M059J (cell line): Measurements from ENCODE around the gene TGM5. TPM values are rescaled to one million over a fixed set of nuclear protein-coding genes. Genes with fewer than 3 reads are reported as not detected.
"Not testable (repeated sequence)": the region's sequence is repeated elsewhere in the genome, so short reads cannot be mapped to it uniquely, and the experiment has no call there.

Source experiments
- DNase-seq: peaks from one replicate; pipeline ENCODE4 v3.0.0-alpha.2; 2012; ENCODE audit warnings: low read depth
- total RNA-seq: library from RNA; depleted of rRNA; stranded (reverse); fragments of >200 nt; shearing (Covaris generic); gene quantifications from 2 replicates; pipeline ENCODE4 v1.2.3, GENCODE V29; 2014

The TGM5 gene
- total RNA-seq, 1 experiment from 2014 or later: not detected

DNA sequence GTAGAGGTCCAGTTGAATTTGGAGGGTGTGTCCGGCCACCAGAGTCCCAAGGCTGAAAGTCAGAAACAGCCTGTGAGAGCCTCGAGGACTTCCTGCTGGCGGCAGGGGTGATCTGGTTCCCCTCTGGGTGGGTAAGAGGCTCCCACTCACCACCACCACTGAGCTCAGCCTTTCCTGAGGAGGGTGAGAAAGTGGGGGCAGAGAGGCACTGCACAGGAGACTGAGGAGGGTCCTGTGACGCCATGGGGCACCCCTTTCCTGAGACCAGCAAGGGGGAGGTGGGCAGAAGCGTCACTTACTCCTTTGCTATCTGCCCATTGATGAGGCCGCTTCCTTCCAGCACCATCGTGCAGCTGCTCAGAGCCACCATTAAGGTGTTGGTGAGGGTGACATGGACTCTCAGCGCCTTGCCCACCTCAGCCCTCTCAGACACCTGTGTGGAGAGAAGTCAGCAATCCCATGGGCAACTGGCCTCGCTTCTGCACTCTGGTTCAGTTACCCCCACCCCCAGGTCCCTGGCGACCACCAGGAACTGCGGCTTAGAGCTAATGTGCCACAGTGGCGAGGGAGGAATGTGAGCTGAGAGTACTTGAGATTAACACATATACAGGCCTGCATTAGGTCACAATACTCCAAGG is 10.0 kb upstream of the TGM5 start:
- DNase-seq: no peak

DNA sequence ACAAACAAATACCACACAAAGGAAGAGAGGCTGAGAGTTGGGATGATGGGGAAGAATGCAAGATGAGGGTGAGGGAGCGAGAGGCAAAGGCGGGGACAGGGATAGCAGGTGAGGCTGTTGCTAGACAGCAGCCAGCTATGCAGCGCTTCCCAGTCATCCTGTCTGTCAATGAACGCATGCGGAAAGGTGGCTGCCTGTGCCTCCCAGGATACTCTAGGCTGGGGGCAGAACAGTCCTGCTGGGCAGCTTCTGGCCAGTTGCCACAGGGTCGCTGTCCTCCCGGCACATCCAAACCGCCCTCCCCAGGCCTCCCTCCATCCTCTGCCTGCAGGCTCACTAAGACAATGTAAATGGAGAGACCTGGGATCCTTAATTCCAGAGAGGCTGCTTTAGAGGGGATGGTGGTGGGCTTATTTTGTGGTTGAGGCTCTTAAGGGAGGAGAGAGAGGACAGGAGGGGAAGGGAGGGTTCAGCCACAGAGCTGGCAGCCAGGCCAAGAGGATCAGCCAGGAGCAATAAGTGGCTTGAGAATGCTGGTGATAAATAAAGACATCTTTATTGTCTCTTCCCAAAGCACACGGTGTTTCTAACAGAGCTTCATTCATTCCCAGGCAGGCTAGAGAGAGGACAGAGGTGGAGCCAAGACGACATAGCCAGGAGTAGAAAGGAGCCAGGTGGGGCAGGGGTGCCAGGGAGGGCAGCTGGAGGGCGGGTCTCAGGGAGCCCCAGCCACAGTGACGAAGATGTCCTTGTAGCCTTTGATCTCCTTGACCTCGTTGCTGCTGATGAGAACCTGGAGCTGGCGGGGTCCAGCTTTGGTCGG is 9.2 kb upstream of the TGM5 start:
- DNase-seq: no peak

DNA sequence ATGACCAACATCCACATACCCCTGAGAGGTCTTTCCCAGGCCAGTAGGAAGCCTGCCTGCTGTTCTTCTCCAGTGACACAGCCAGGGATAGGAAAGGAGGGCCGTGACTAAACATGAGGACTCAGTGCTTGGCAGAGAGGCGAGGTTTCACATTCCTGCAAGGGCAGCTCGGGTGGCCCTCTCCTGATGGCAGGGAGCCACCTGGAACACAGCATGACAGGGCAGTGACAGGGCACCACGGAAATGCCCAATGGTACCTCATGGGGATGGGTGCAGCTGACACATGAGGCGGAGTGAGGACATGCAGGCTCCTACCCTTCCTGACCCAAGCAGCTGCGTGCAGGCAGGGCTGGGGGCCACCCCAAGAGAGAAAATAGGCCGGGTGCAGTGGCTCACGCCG is 7.4 kb upstream of the TGM5 start:
- DNase-seq: peak; percentile 72

DNA sequence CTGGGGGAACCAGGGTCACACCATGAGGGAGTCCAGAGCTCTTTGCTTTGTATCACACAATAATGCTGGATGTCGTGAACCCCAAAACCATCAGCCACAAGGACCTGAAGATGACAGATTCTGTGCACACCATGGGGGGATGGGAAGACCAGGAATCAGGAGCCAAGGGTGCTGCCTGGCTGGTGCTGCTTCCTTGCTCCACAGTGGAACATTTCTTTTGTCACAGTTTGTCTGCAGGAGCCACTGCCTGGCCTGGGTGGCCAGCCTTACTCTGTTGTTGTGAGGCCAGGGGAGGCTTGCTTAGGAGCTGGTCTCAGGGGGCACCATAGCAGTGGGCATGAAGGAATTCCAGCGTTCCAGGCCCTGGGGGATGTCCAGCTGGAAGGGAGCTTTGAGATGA is 6.5 kb upstream of the TGM5 start:
- DNase-seq: no peak

DNA sequence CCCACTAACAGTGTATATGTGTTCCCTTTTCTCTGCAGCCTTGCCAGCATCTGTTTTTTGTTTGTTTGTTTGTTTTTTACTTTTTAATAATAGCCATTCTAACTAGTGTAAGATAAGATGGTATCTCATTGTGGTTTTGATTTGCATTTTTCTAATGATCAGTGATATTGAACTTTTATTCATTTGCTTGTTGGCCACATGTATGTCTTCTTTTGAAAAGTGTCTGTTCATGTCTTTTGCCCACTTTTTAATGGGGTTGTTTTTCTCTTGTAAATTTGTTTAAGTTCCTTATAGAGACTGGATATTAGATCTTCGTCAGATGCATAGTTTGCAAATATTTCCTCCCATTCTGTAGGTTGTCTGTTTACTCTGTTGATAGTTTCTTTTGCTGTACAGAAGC is 5.2 kb upstream of the TGM5 start:
- DNase-seq: not testable (repeated sequence)

DNA sequence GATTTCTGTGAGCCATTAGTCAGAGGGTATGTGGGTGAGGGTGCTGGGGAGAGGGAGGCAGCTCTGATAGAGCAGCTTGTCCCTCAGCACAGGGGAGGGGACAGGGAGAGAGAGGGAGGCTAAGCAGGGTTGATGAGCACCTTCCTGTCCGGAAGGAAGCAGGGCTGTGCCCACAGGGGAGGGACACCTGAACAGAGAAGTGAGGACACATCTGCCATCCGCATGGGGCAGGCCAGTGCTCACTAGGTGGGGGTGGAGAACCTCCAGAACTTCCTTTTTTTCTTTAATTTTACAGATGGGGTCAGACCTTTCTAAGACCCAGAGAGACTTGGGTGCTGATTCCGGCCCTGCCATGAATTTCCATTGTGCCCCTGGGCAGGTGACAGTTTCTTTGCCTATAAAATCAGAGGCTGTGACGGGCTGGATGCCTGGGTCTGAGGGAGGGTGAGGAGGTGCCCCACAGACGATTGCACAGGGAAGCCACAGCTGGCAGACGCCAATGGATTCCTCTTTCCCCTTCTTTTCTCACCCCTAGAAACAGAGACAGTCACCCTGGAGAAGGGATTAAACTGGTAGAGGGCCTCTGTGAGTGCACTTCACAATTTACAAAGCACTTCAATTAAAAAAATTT is 4.1 kb upstream of the TGM5 start:
- DNase-seq: no peak

DNA sequence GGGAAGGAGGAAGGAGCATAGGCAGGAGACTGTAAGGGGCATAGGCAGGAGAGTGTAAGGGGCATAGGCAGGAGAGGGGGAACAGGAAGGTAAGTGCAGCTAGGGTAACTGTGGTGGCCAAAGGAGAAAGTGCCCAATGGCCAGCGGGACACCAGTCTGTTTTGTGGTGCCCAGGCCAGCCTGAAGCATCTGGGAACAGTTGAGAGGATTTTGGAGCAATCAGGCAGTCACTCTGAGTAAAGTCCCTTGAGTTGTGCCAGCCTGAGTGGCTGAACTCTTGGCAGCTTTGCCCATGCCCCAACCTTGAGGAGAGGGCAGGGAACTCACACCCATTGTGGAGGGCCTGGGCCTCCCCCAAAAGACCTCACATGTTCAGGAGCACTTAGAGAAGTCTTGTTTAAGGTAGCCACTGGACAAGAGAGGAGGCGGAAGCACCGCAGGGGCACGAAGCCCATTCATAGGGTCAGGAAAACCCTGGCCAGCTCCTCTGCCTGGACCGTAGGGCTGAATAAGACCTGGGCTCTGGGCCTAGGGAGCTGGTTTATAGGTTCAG is 3.5 kb upstream of the TGM5 start:
- no peak for DNase-seq

DNA sequence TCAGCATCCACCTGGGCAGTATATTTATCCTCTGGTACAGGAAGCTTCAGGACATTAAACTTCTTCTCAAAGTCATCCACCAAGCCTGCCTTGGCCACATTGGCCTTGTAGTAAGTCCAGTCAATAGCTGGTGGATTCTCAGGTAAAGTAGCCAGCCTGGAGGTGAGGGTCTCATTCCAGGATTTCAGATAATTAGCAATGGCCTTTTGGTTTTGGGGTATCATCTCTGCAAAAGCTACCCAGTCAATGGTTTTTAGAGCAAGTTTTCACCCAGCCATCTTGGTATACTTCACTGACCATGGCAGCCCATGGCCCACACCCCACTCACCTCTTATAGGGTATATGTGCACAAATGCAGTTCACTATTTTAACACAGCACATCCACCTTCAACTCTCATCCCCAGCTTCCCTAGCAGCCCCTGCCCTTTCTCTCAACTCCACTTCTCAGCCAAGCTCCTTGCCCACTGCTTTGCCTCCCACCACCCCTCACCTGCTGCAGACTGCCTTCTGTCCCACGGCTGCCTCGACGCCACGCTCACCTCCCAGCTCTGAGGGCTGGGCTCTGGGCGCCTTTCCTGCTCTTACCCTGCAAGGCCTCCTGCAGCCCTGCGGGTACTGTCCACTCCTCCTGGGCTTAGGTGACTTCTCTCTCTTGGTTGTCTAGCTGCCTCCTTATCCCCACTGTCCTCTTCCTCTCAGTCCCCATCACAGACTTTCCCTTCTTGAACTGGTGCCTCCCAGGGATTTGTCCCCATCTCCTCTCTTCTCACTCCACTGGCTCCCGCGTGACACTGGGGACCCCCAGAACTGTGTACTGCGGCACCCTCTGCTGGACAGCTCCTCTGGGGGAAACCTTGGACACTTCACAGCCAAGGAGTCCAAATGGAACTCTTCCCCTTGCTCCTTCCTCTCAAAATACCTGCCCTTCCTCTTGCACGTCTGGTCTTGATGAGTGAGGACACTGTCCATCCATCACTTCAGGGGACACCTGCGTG is 1.7 kb upstream of the TGM5 start:
- peak; percentile 46 for DNase-seq

DNA sequence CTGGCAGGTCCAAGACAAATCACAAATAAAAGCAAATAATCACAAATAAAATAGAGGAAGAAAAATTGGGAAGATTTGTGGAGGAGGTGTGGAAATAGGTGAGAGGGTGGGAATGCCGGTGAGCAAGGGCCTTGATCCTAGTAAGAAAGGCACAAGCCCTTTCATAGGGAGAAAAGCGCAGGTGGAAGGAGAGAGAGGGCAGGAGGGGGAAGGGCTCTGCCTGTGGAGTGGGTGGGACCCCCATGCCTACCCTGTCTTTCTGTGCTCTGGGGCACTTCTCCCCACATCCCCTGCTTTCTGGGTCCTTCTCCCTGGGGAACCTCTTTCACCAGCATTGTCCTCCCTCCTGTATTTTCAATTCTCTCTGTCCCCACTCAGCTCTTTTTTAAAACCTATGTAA is 711 bp upstream of the TGM5 start:
- DNase-seq: no peak

DNA sequence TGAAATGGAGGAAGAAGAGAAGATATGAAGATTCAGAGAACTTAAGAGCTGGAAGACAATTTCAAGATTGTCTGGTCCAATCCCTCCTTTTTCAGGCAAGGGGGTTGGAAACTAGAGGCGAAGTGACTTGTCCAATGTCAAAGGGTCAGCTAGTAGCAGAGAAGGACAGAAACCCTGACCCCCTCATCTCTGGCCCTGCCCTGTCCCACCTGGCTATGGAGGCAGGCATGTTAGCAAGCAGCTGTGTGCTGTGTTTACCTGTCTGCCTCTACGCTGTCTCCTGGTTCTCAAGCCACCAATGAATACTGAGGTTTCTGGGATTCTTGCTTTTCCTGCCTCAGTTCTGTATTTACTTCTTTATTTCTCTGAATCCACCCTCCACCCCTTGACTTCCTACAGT is 342 bp downstream of the TGM5 start:
- no peak for DNase-seq

DNA sequence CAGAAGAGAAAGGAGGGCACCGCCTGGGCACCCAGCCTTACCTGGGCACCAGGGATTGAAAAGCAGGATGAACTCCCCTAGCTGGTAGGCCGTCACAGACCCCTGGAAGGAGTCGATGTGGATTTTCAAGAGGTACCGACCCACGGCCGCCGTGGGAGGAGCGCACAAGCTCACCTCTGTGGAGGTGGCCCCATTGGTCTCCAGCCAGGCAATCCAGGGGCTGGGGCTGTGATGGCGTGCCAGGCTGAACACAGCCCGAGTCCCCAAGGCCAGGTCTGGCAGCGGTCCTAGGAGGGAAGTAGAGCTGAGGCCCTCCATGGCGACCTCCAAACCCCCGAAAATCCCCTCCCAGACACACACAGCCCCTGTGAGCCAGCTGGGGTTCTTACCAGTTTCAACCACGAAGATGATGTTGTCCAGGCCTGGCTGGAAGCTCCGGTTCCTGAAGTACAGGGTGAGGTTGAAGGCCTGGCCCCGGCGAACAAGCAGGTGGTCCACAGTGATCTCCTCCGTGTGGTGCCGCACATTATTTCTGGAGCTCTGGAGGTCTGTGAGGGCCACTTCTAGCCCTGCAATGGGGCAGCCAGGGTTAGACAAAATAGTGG is 6.6 kb downstream of the TGM5 start:
- DNase-seq: no peak

DNA sequence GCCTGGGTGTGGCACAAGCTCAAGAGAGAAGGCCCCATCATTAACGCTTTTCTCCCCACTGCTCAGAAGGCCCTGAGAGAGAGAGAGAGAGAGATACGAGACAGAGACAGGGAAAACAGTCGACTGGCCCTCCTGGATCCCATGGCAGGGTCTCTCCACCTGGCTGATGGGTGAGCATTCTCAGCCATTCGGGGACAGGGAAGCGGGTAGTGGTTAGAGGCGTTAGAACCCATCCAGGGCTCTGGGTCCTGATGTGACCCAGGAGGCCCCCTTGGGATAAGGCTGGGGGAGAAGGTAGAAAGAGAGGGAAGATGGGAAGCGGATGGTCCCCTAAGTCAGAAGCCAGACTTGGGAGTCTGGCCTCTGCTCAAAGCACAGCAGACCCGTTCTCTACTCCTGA is 7.9 kb downstream of the TGM5 start:
- DNase-seq: no peak

DNA sequence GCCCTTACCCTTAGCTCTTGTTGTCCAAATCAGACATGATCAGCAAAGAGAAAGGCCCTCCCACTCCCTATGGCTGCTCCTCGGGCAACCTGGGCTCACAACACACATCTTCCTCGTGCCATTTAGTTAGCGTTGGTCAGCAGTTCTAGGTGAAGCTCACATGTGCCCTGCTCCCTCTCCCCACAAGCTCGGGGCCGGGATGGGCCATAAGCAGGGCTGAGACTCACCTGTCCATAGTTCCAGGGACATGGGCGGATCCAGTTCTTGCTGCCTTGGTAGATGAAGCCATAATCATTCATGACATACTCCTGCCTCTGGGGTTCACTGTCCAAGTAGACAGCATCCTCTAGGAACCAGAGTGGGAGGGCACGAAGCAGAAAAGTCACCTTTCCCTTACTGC is 10.4 kb downstream of the TGM5 start:
- DNase-seq: no peak

DNA sequence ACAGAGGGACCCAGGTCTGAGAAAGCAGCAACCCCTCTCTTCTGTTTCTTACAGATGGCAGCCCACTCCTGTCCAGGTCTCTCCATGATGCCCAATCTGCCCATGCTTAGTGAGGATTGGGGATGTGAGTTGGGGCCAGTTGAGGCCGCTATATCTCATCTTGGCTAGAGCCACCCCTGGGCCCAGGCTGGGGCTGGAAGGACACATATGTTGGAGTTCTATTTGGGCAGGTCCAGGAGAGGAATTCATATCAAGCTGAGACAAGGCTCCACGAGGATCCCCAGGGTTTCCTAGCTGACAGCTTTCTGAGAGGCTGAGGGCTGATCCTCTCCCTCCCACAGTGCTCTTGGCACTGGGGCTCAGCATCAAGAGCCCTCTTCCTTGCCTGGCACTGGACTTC is 11.4 kb downstream of the TGM5 start:
- DNase-seq: no peak

DNA sequence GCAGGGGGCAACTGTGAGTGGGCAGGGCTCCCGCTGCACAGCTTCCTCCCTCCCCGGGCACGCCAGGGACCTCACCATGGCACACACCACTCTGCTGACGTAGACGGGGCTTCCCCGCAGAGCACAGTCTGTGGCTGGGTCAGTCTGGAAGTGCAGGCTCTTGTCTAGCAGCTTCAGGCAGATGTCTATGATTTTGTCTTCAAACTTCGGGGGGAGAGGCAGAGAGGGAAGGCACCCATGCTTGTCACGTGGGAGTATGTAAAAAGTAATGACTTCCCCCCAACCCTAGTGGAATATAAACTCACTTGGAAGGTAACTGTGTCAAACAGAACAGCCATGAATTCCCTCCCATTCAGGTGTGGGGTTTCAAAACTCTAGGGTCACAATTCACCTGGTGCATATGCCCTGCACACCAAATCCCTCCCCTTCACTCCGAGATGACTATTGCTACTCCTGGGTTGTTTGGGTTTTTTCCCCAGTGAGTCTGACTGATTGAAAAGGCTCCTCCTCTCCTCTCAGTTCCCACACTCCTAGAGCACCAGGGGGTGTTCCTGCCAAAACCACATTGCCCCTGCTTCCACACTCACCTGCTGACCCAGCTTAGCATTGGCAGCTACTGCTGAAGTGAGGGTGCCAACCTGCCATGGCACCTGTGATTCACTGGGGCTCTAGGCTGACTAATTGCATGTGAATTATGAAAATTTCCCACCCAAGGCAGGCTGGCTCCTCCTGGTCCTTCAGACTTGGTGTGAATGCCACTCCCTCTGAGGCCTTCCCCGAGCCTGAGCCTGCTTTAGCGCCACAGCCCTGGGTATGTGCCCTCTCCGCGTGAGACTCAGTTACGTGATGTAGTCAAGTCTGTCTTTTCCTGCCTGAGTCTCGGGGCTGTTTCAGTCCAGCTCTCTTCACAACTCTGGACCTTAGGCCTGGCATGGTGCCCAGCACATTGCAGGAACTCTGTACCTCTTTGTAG is 13.0 kb downstream of the TGM5 start:
- peak; percentile 91 for DNase-seq

DNA sequence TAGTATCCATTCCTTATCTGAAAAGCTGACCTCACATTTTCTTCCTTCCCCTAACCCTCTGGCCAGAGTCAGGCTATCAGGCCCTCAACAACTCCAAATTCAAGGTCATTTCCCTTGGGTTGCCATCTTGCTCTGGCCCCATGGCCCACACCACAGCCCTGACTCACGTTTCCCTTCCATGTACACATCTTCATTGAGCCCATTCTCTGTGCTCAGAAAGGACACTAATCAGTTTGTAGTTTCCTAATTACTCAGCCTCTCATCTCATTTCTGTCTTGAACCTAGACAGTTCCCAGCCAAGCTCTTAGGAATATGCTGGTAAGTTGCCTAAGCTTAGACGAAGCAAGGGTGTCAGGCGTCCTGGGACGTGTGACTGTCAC is 14.9 kb downstream of the TGM5 start:
- DNase-seq: no peak

DNA sequence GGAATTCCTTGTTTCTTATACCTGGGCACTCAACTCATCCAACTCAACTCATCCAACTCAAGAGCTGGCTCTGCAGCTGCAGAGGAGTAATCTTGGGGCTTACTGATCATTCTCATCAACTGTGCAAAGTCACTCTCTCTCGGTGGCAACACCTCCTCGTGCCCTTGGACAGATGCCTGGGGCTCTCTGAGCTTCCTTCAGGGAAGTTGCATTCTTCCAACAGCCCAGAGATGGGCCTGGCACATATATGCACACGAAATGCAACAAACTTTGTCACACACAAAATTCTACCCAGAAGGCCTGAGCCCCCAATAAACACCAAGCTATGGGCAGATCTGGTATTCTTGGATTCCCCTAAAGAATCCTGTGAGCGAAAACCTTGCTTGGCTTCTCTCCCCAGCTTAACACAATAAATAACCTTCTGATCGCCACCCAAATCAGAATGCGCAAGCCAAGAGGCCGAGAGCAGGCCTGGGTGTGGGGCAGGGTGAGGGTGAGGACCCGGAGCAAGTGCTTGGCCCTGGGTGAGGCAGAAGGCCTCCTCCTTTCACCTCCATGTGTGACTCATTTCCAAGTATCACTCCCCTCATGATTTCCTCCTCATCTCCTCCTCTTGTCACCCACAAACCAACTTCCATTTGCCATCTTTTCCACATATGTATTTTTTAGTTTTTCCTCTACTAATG is 15.4 kb downstream of the TGM5 start:
- no peak for DNase-seq

DNA sequence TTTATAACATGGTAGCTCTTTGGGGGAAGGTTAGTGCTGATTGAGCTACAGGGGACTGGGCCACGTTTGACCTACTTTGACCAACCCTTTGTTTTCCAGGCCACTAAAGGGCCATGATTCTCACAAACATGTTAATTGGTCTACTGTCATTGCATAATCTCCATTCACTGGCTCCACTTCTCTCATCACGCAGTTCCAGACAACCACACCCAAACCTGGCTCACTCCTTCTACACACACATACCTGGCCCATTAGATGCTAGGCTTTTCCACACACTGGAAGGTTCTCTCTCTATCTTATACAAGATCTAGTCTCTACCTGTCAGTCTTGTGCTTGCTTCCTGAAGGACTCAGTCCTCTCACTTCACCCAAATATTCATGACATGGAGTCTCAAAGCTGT is 15.9 kb downstream of the TGM5 start:
- no peak for DNase-seq

DNA sequence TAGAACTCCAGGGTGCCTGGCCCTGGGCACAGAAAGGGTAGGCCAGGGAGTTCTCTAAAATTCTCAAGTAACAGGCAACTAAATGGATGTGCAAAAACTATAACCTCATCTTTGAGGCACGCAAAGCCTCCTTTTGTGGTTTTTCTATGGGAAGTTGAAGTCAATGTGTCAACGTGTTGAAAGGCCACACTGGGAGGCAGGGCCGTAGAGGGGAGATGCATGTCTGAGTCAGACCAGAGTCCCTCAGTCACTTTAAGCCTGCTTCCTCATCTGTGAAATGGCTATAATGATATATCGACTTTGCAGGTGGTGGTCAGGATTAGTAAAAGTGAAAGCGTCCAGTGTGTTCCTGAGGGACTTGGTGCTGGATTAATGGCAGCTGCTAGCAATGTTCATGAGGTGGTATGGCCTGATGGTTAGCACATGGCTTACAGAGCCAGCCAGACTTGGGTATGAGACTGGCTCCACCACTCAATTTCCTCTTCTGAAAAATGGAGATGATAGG is 17.0 kb downstream of the TGM5 start:
- peak; percentile 97 for DNase-seq
